Activated CD4-positive, alpha-beta T cell treated with anti-CD3 and anti-CD28 coated beads, Interleukin-2, amount 50 U/mL, for 1 hour (primary cell): ENCODE data around the gene SLC25A15.
"Not testable (repeated sequence)": the region's sequence is repeated elsewhere in the genome, so short reads cannot be mapped to it uniquely, and the experiment has no call there.

Experiments used
- DNase-seq: peaks from one replicate; pipeline ENCODE4 v3.0.0-alpha.2; 2020

SLC25A15 gene

GRCh38 chr13:40818926-40819325 is 29.5 kb downstream of the SLC25A15 start:
- no peak for DNase-seq

GRCh38 chr13:40819797-40820315 is 30.4 kb downstream of the SLC25A15 start:
- no peak for DNase-seq

GRCh38 chr13:40839725-40840124 is 50.3 kb downstream of the SLC25A15 start:
- not testable (repeated sequence) for DNase-seq

GRCh38 chr13:40840955-40841354 is 51.5 kb downstream of the SLC25A15 start:
- not testable (repeated sequence) for DNase-seq
